Heart right ventricle (tissue), 16 donors: ENCODE results near the gene PPM1L. TPM values are rescaled to one million over a fixed set of nuclear protein-coding genes. Genes with fewer than 3 reads are reported as not detected.

Experiments used
- ATAC-seq, 8 donors: fragments of 200-7000 bp; cut with Tn5 transposase; one replicate each; pipeline ENCODE4 v1.9.1; 2020; ENCODE audit warnings: mild to moderate bottlenecking in 8 of 8, moderate library complexity in 8 of 8, moderate number of reproducible peaks in 1 of 8
- DNase-seq, 2 donors: peaks; one replicate each; pipeline ENCODE4 v3.0.0-alpha.2; 2020
- H3K27ac ChIP-seq, 10 donors: fragments of 200-600 bp; sonication (generic) in 2 of 10; one replicate each; pipeline versions ENCODE4 v1.5.0 to v1.8.0; 2020 to 2022; ENCODE audit warnings: mild to moderate bottlenecking in 3 of 10
- H3K27me3 ChIP-seq, 7 donors: fragments of 200-600 bp; one replicate each; pipeline ENCODE4 v1.8.0; 2021 to 2022; ENCODE audit warnings: mild to moderate bottlenecking in 2 of 7
- H3K36me3 ChIP-seq, 9 donors: fragments of 200-600 bp; sonication (generic) in 1 of 9; one replicate each; pipeline versions ENCODE4 v1.5.0 to v1.8.0; 2020 to 2022; ENCODE audit warnings: mild to moderate bottlenecking in 2 of 9
- H3K4me1 ChIP-seq, 9 donors: fragments of 200-600 bp; sonication (generic) in 1 of 9; one replicate each; pipeline versions ENCODE4 v1.5.0 to v1.8.0; 2020 to 2022; ENCODE audit warnings: mild to moderate bottlenecking in 4 of 9
- H3K4me3 ChIP-seq, 10 donors: fragments of 200-600 bp; sonication (generic) in 2 of 10; one replicate each; pipeline versions ENCODE4 v1.5.0 to v1.8.0; 2020 to 2022; ENCODE audit warnings: mild to moderate bottlenecking in 7 of 10, moderate library complexity in 2 of 10
- H3K9me3 ChIP-seq, 11 donors: fragments of 200-600 bp in 10 of 11; sonication (generic) in 2 of 11; one replicate each; pipeline versions ENCODE4 v1.5.0 to v1.8.0; 2013 to 2022; ENCODE audit warnings: mild to moderate bottlenecking in 2 of 11, control low read depth in 1 of 11, moderate library complexity in 1 of 11
- CTCF ChIP-seq, 9 donors: fragments of 200-600 bp; sonication (generic) in 2 of 9; IDR thresholded peaks; one replicate each; pipeline versions ENCODE4 v1.5.0 to v1.8.0; 2021 to 2022; ENCODE audit warnings: antibody characterized with exemption in 9 of 9, mild to moderate bottlenecking in 5 of 9, moderate library complexity in 1 of 9
- WGBS, 2 donors: extraction: QIAGEN DNeasy Blood & Tissue Kit; methylation state at CpG; one replicate each; pipeline ENCODE4 v1.1.7; 2013; ENCODE audit warnings: inconsistent platforms in 1 of 2; 5-methylcytosine and 5-hydroxymethylcytosine counted together
- intact Hi-C, 10 donors: fragments of 100-400 bp; cut with DNase I; formaldehyde crosslinking; loops; one replicate each; pipeline versions ENCODE4 v1.11.1 to v1.14.2; 2022
- polyA plus RNA-seq, 2 donors: library from polyadenylated mRNA; stranded (reverse); fragments of 200-250 nt; gene quantifications; one replicate each; pipeline ENCODE4 v1.2.3, GENCODE V29; 2013
- total RNA-seq, 10 donors: library from RNA; stranded (reverse); fragmentation: NEBNext Ultra II Directional in 3 of 10; extraction: Animal tissue kit (Norgen Biotek cat#: 25700) in 3 of 10; gene quantifications; one replicate each; pipeline versions ENCODE4 v1.2.1 to v1.2.4, GENCODE V29; 2021 to 2023
- donor health status: Arrhythmogenic right ventricular cardiomyopathy.
- donor health status: ischemic (EF 13 %, LVEDD 7.1; RV severe dilation, severe dysfunction).
- donor health status: healthy with polysubstance abuse.
- donor health status: DM: no; HTN: yes; CAD: no.
- donor health status: DM: no; HTN: no; CAD: no.
- donor health status: ischemic (EF 25% LVEDD 6.9; RV normal size, moderate dysfunction).
- donor health status: ischemic (EF 25% LVEDD 5.7; RV mildly dilated, moderate dysfunction).
- donor health status: healthy.
- donor health status: DM: yes; HTN: yes; CAD: no.
- donor health status: Ischemic cardiomyopathy.
- donor health status: ischemic (EF 35%, LVEDD 5.7; RV mildly dilated, moderate dysfunction).
- donor health status: nonischemic (EF 11% LVEDD 7.7; RV severe dilation, severe dysfunction).
- donor health status: DM: yes; HTN: yes; CAD: no.
- donor health status: PGD.
- donor health status: ischemic (EF 29% LVEDD 5.4; RV normal size, mild dysfunction).
- donor health status: nonischemic (EF 23%, LVEDD 6.1; RV moderate dilation, normal function).

PPM1L gene
- total and polyA plus RNA-seq, 12 donors, result 4.4 to 55.5 (median 37.7) TPM

- no peaks in the 10 kb centered on the region for H3K27me3 ChIP-seq
- no peak for ATAC-seq
- peaks cover 0 to 4% (median 0%) of the 10 kb centered on the region in 11 donors for H3K9me3 ChIP-seq
- no peak for DNase-seq
- no peak overlapping the region for H3K27ac ChIP-seq
- no peak overlapping the region for H3K4me3 ChIP-seq
- H3K4me1 ChIP-seq, result peaks cover 0 to 21% (median 0%) of the 10 kb centered on the region in 9 donors
- intact Hi-C loops, result no loop called here
- no peaks in the 10 kb centered on the region for H3K36me3 ChIP-seq
- TF ChIP-seq CTCF (IDR thresholded peaks at IDR 0.05), result no peak
- 16 to 23% methylated on average over 2 of the region's 2 CpGs for WGBS, 2 donors
Measured at GRCh38 chr3:160968761-160969160, 212.7 kb downstream of the PPM1L start.

- ATAC-seq, result no peak
- Histone ChIP-seq H3K4me3 (no peak overlapping the region), H3K27ac (no peak overlapping the region), H3K4me1 (peaks cover 0 to 32% (median 0%) of the 10 kb centered on the region in 9 donors), H3K36me3 (no peaks in the 10 kb centered on the region), H3K9me3 (no peaks in the 10 kb centered on the region), H3K27me3 (no peaks in the 10 kb centered on the region)
- WGBS, 2 donors, result 46 to 77% methylated on average over 2 of the region's 2 CpGs
- intact Hi-C loops, result no loop called here
- no peak for TF ChIP-seq CTCF (IDR thresholded peaks at IDR 0.05)
- no peak for DNase-seq
Measured at GRCh38 chr3:160973067-160973809, 217.2 kb downstream of the PPM1L start.

- TF ChIP-seq CTCF (IDR thresholded peaks at IDR 0.05), result no peak
- no peaks in the 10 kb centered on the region for H3K36me3 ChIP-seq
- no peaks in the 10 kb centered on the region for H3K27me3 ChIP-seq
- ATAC-seq (peak in 1 of 8 donors; percentile 35), DNase-seq (no peak)
- no peaks in the 10 kb centered on the region for H3K9me3 ChIP-seq
- intact Hi-C loops, result no loop called here
- no peak overlapping the region for H3K4me3 ChIP-seq
- H3K4me1 ChIP-seq, result peaks cover 0 to 61% (median 0%) of the 10 kb centered on the region in 9 donors
- H3K27ac ChIP-seq, result peak overlapping the region in 1 of 10 donors; percentile 44
Measured at GRCh38 chr3:160977773-160978172, 221.7 kb downstream of the PPM1L start.

GRCh38 chr3:160980740-160981139 lies 224.7 kb downstream of the PPM1L start:
- intact Hi-C loops, result no loop called here
- no peak for TF ChIP-seq CTCF (IDR thresholded peaks at IDR 0.05)
- peaks cover 0 to 14% (median 0%) of the 10 kb centered on the region in 11 donors for H3K9me3 ChIP-seq
- WGBS, 2 donors, result 84 to 88% methylated on average over 2 of the region's 2 CpGs
- ATAC-seq (peak in 4 of 8 donors; percentile 20 to 44 (median 32)), DNase-seq (no peak)
- no peaks in the 10 kb centered on the region for H3K36me3 ChIP-seq
- H3K4me1 ChIP-seq, result peaks cover 0 to 59% (median 0%) of the 10 kb centered on the region in 9 donors
- no peaks in the 10 kb centered on the region for H3K27me3 ChIP-seq
- H3K4me3 ChIP-seq, result no peak overlapping the region
- peak overlapping the region in 1 of 10 donors; percentile 52 for H3K27ac ChIP-seq
